ENCODE data around the gene GPR179. TPM values are rescaled to one million over a fixed set of nuclear protein-coding genes. Genes with fewer than 3 reads are reported as not detected.
A peak's percentile ranks its signal among the peaks of the same experiment; 100 is the strongest.

Gene GPR179
- total and polyA plus RNA-seq, 7 donors: 0.07 to 2.5 (median 0.70) TPM

DNA sequence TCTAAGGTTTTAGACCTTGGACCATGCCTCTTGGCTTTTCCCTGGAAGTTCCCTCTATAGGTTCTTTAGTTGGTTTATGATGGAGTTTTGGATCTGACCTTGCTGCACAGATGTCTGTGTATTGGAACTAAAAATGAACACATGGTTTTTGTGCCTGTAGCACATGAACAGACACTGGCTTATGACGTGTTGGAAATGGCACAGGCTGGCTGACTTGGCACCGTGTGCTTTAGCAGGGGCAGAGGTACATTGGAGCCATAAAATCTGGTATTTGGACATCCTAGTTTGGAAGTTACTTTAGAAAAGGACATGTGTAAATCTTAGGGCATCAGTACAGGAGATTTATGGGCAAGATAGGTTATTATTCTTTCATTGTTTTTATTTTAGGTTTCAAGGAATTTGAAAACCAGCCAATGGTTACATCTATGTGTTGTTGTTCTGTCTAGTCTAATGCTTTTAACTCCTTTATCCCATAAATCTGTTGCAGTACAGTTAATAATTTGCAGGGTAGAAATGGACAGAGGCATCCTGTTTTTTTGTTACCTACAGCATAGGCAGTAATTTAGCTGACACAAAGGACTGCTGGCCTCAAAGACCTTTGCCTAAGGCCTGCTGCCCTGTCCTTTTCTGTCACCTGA, 13.8 kb upstream of the GPR179 start:
- 12 to 21% (median 15%) methylated on average over 2 of the region's 2 CpGs for WGBS, 3 donors
- intact Hi-C loops (cut with DNase I): loop anchor here in 1 of 2 donors (10.0 kb wide), 2 partner anchors 63 to 127 kb away; partner anchors contain the start of gene MRPL45
- TF ChIP-seq CTCF (IDR thresholded peaks at IDR 0.05): no peak
- no peaks in the 10 kb centered on the region for H3K9me3 ChIP-seq
- peaks cover 0 to 9% of the 10 kb centered on the region in 2 donors for H3K36me3 ChIP-seq (ENCODE audit: insufficient read depth in 1 of 2, low read depth in 1 of 2)
- no peaks in the 10 kb centered on the region for H3K27me3 ChIP-seq (ENCODE audit: insufficient read depth in 3 of 3, low read length in 2 of 3)
- no peak overlapping the region for H3K4me3 ChIP-seq
- H3K4me1 ChIP-seq: peaks cover 74% of the 10 kb centered on the region
- H3K27ac ChIP-seq: peak overlapping the region; percentile 17
- ATAC-seq: peak in 2 of 4 donors; percentile 45 to 53
- no peak for DNase-seq

GRCh38 chr17:38355251-38355650, 11.5 kb upstream of the GPR179 start:
- ATAC-seq (no peak), DNase-seq (no peak)

GRCh38 chr17:38354466-38354865, 10.7 kb upstream of the GPR179 start:
- peaks cover 61% of the 10 kb centered on the region for H3K4me1 ChIP-seq
- H3K9me3 ChIP-seq: no peaks in the 10 kb centered on the region
- 67 to 75% (median 70%) methylated on average over 7 of the region's 7 CpGs for WGBS, 3 donors

More at GRCh38 chr17:38355251-38355650, 11.5 kb upstream of the GPR179 start:
- intact Hi-C loops (cut with DNase I): loop anchor here in 1 of 2 donors (10.0 kb wide), 2 partner anchors 60 to 130 kb away; partner anchors contain the start of gene MRPL45
- Histone ChIP-seq H3K4me3 (no peak overlapping the region), H3K4me1 (peaks cover 65% of the 10 kb centered on the region), H3K27ac (no peak overlapping the region), H3K9me3 (no peaks in the 10 kb centered on the region), H3K27me3 (ENCODE audit: insufficient read depth in 3 of 3, low read length in 2 of 3) (no peaks in the 10 kb centered on the region), H3K36me3 (ENCODE audit: insufficient read depth in 1 of 2, low read depth in 1 of 2) (no peaks in the 10 kb centered on the region)
- WGBS, 3 donors: 70 to 82% (median 73%) methylated on average over 4 of the region's 4 CpGs
- TF ChIP-seq CTCF (IDR thresholded peaks at IDR 0.05): no peak

GRCh38 chr17:38353668-38354067, 9.9 kb upstream of the GPR179 start:
- 71 to 82% (median 74%) methylated on average over 13 of the region's 13 CpGs for WGBS, 3 donors
- peaks cover 53% of the 10 kb centered on the region for H3K4me1 ChIP-seq
- TF ChIP-seq CTCF (IDR thresholded peaks at IDR 0.05): no peak

More at GRCh38 chr17:38354466-38354865, 10.7 kb upstream of the GPR179 start:
- Histone ChIP-seq H3K27ac (no peak overlapping the region), H3K36me3 (ENCODE audit: insufficient read depth in 1 of 2, low read depth in 1 of 2) (no peaks in the 10 kb centered on the region), H3K27me3 (ENCODE audit: insufficient read depth in 3 of 3, low read length in 2 of 3) (no peaks in the 10 kb centered on the region), H3K4me3 (peak overlapping the region; percentile 92)
- intact Hi-C loops (cut with DNase I): loop anchor here in 1 of 2 donors (10.0 kb wide), 2 partner anchors 60 to 130 kb away; partner anchors contain the start of gene MRPL45
- TF ChIP-seq CTCF (IDR thresholded peaks at IDR 0.05): no peak
- no peak for DNase-seq
- no peak for ATAC-seq

More at GRCh38 chr17:38353668-38354067, 9.9 kb upstream of the GPR179 start:
- no peak overlapping the region for H3K27ac ChIP-seq
- DNase-seq (no peak), ATAC-seq (no peak)
- H3K27me3 ChIP-seq (ENCODE audit: insufficient read depth in 3 of 3, low read length in 2 of 3): no peaks in the 10 kb centered on the region
- peak overlapping the region; percentile 92 for H3K4me3 ChIP-seq
- no peaks in the 10 kb centered on the region for H3K36me3 ChIP-seq (ENCODE audit: insufficient read depth in 1 of 2, low read depth in 1 of 2)
- no peaks in the 10 kb centered on the region for H3K9me3 ChIP-seq
- intact Hi-C loops (cut with DNase I): loop anchor here in 1 of 2 donors (10.0 kb wide), 2 partner anchors 59 to 131 kb away; partner anchors contain the start of gene MRPL45

Data from psoas muscle (tissue), 8 donors.